H1 (cell line): ENCODE measurements around the gene KLK1. TPM values are rescaled to one million over a fixed set of nuclear protein-coding genes. Genes with fewer than 3 reads are reported as not detected.

Experiments
- CREB1 ChIP-seq: IDR thresholded peaks from 2 replicates; pipeline ENCODE4 v1.6.1; 2012; ENCODE audit warnings: inconsistent platforms
- RAD21 ChIP-seq, 2 experiments: IDR thresholded peaks in 1 of 2; conservative IDR thresholded peaks in 1 of 2; 2 replicates each; pipeline ENCODE4 v1.6.1; 2011; ENCODE audit warnings: low read depth in 2 of 2, low read length in 2 of 2, improper control_type of control experiment in 1 of 2, inconsistent platforms in 1 of 2, mild to moderate bottlenecking in 1 of 2, moderate library complexity in 1 of 2
- RXRA ChIP-seq: IDR thresholded peaks from 2 replicates; pipeline ENCODE4 v1.6.1; 2011; ENCODE audit warnings: low read depth, mild to moderate bottlenecking, low read length, moderate library complexity; ENCODE audit not compliant: insufficient read depth
- SIN3A ChIP-seq, 2 experiments: IDR thresholded peaks in 1 of 2; conservative IDR thresholded peaks in 1 of 2; 2 replicates each; pipeline ENCODE4 v1.6.1; 2011 to 2012; ENCODE audit warnings: low read length in 2 of 2, improper control_type of control experiment in 1 of 2, low read depth in 1 of 2, mild to moderate bottlenecking in 1 of 2
- TAF7 ChIP-seq: optimal IDR thresholded peaks from 2 replicates; pipeline ENCODE3; 2011; ENCODE audit warnings: low read depth, mild to moderate bottlenecking, inconsistent platforms, low read length, moderate library complexity, borderline replicate concordance
- polyA plus RNA-seq, 7 experiments: library from polyadenylated mRNA; depleted of rRNA in 3 of 7; stranded (reverse) in 5 of 7; unstranded in 2 of 7; fragments of >200 nt in 5 of 7; fragments of 200-250 nt in 2 of 7; gene quantifications; 1 replicate in 5 of 7; 2 replicates in 1 of 7; 4 replicates in 1 of 7; pipeline versions ENCODE4 v1.2.1 to v1.2.3, GENCODE V29; 2011 to 2013; ENCODE audit warnings: missing spikeins in 2 of 7, mixed read lengths in 2 of 7
- total RNA-seq: library from RNA; stranded (reverse); fragmentation: NEBNext Ultra II Directional; extraction: Animal tissue kit (Norgen Biotek cat#: 25700); gene quantifications from 2 replicates; pipeline ENCODE4 v1.2.1, GENCODE V29; 2021
- TF ChIP-seq, protein P1 (sequence below): fragments of 300-600 bp; sonication (generic); IDR thresholded peaks from 2 replicates; pipeline ENCODE4 v1.7.1; 2012; ENCODE audit warnings: low read length, moderate library complexity, mild to moderate bottlenecking, inconsistent platforms; ENCODE audit not compliant: insufficient replicate concordance
- TF ChIP-seq, protein P2 (sequence below), 3 experiments: IDR thresholded peaks; 1 replicate in 2 of 3; 2 replicates in 1 of 3; pipeline versions ENCODE4 v1.5.1 to v1.6.1; 2011; ENCODE audit warnings: low read length in 3 of 3, mild to moderate bottlenecking in 3 of 3, inconsistent platforms in 2 of 3, low read depth in 1 of 3, moderate library complexity in 1 of 3; ENCODE audit not compliant: insufficient read depth in 1 of 3; ENCODE audit errors: control extremely low read depth in 1 of 3

The KLK1 gene
- total and polyA plus RNA-seq, 2 of the 8 experiments (the other 6 are each of a cell fraction or from before 2014, with no cell fraction given), result 3.4 to 4.0 TPM

DNA sequence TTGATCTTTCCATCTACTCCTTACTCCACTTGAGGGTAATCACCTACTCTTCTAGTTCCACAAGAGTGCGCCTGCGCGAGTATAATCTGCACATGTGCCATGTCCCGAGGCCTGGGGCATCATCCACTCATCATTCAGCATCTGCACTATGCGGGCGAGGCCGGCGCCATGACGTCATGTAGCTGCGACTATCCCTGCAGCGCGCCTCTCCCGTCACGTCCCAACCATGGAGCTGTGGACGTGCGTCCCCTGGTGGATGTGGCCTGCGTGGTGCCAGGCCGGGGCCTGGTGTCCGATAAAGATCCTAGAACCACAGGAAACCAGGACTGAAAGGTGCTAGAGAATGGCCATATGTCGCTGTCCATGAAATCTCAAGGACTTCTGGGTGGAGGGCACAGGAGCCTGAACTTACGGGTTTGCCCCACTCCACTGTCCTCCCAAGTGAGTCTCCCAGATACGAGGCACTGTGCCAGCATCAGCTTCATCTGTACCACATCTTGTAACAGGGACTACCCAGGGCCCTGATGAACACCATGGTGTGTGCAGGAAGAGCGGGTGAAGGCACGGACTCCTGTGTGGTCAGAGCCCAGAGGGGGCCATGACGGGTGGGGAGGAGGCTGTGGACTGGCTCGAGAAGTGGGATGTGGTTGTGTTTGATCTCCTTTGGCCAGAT, 47.0 kb upstream of the KLK1 start (continued):
- TF ChIP-seq, protein P1, sequence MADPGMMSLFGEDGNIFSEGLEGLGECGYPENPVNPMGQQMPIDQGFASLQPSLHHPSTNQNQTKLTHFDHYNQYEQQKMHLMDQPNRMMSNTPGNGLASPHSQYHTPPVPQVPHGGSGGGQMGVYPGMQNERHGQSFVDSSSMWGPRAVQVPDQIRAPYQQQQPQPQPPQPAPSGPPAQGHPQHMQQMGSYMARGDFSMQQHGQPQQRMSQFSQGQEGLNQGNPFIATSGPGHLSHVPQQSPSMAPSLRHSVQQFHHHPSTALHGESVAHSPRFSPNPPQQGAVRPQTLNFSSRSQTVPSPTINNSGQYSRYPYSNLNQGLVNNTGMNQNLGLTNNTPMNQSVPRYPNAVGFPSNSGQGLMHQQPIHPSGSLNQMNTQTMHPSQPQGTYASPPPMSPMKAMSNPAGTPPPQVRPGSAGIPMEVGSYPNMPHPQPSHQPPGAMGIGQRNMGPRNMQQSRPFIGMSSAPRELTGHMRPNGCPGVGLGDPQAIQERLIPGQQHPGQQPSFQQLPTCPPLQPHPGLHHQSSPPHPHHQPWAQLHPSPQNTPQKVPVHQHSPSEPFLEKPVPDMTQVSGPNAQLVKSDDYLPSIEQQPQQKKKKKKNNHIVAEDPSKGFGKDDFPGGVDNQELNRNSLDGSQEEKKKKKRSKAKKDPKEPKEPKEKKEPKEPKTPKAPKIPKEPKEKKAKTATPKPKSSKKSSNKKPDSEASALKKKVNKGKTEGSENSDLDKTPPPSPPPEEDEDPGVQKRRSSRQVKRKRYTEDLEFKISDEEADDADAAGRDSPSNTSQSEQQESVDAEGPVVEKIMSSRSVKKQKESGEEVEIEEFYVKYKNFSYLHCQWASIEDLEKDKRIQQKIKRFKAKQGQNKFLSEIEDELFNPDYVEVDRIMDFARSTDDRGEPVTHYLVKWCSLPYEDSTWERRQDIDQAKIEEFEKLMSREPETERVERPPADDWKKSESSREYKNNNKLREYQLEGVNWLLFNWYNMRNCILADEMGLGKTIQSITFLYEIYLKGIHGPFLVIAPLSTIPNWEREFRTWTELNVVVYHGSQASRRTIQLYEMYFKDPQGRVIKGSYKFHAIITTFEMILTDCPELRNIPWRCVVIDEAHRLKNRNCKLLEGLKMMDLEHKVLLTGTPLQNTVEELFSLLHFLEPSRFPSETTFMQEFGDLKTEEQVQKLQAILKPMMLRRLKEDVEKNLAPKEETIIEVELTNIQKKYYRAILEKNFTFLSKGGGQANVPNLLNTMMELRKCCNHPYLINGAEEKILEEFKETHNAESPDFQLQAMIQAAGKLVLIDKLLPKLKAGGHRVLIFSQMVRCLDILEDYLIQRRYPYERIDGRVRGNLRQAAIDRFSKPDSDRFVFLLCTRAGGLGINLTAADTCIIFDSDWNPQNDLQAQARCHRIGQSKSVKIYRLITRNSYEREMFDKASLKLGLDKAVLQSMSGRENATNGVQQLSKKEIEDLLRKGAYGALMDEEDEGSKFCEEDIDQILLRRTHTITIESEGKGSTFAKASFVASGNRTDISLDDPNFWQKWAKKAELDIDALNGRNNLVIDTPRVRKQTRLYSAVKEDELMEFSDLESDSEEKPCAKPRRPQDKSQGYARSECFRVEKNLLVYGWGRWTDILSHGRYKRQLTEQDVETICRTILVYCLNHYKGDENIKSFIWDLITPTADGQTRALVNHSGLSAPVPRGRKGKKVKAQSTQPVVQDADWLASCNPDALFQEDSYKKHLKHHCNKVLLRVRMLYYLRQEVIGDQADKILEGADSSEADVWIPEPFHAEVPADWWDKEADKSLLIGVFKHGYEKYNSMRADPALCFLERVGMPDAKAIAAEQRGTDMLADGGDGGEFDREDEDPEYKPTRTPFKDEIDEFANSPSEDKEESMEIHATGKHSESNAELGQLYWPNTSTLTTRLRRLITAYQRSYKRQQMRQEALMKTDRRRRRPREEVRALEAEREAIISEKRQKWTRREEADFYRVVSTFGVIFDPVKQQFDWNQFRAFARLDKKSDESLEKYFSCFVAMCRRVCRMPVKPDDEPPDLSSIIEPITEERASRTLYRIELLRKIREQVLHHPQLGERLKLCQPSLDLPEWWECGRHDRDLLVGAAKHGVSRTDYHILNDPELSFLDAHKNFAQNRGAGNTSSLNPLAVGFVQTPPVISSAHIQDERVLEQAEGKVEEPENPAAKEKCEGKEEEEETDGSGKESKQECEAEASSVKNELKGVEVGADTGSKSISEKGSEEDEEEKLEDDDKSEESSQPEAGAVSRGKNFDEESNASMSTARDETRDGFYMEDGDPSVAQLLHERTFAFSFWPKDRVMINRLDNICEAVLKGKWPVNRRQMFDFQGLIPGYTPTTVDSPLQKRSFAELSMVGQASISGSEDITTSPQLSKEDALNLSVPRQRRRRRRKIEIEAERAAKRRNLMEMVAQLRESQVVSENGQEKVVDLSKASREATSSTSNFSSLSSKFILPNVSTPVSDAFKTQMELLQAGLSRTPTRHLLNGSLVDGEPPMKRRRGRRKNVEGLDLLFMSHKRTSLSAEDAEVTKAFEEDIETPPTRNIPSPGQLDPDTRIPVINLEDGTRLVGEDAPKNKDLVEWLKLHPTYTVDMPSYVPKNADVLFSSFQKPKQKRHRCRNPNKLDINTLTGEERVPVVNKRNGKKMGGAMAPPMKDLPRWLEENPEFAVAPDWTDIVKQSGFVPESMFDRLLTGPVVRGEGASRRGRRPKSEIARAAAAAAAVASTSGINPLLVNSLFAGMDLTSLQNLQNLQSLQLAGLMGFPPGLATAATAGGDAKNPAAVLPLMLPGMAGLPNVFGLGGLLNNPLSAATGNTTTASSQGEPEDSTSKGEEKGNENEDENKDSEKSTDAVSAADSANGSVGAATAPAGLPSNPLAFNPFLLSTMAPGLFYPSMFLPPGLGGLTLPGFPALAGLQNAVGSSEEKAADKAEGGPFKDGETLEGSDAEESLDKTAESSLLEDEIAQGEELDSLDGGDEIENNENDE, result no peak
- peak; percentile 43 to 65 for TF ChIP-seq RAD21 (IDR thresholded peaks at IDR 0.05 in 1 of 2, conservative IDR thresholded peaks at IDR 0.05 in 1 of 2; ENCODE audit: low read depth in 2 of 2, low read length in 2 of 2)
- peak; percentile 91 for TF ChIP-seq CREB1
- no peak for TF ChIP-seq TAF7
- no peak for TF ChIP-seq SIN3A (conservative IDR thresholded peaks at IDR 0.05 in 1 of 2, IDR thresholded peaks at IDR 0.05 in 1 of 2; ENCODE audit: low read depth in 1 of 2, low read length in 2 of 2)
- no peak for TF ChIP-seq RXRA
- TF ChIP-seq, protein P2, sequence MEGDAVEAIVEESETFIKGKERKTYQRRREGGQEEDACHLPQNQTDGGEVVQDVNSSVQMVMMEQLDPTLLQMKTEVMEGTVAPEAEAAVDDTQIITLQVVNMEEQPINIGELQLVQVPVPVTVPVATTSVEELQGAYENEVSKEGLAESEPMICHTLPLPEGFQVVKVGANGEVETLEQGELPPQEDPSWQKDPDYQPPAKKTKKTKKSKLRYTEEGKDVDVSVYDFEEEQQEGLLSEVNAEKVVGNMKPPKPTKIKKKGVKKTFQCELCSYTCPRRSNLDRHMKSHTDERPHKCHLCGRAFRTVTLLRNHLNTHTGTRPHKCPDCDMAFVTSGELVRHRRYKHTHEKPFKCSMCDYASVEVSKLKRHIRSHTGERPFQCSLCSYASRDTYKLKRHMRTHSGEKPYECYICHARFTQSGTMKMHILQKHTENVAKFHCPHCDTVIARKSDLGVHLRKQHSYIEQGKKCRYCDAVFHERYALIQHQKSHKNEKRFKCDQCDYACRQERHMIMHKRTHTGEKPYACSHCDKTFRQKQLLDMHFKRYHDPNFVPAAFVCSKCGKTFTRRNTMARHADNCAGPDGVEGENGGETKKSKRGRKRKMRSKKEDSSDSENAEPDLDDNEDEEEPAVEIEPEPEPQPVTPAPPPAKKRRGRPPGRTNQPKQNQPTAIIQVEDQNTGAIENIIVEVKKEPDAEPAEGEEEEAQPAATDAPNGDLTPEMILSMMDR (IDR thresholded peaks at IDR 0.05; ENCODE audit: control extremely low read depth in 1 of 3, insufficient read depth in 1 of 3, low read depth in 1 of 3, low read length in 3 of 3), result peak; percentile 47 to 67 (median 60)
